HG03521 (cell line): ENCODE results near the gene PPP1R3G.
"Not testable (repeated sequence)": the region's sequence is repeated elsewhere in the genome, so short reads cannot be mapped to it uniquely, and the experiment has no call there.

ENCODE experiments used
- ATAC-seq: cut with Tn5 transposase; IDR thresholded peaks from one replicate; pipeline ENCODE4 v1.9.1; 2021; ENCODE audit warnings: mild to moderate bottlenecking, moderate library complexity; ENCODE audit not compliant: unreplicated experiment

The PPP1R3G gene

DNA sequence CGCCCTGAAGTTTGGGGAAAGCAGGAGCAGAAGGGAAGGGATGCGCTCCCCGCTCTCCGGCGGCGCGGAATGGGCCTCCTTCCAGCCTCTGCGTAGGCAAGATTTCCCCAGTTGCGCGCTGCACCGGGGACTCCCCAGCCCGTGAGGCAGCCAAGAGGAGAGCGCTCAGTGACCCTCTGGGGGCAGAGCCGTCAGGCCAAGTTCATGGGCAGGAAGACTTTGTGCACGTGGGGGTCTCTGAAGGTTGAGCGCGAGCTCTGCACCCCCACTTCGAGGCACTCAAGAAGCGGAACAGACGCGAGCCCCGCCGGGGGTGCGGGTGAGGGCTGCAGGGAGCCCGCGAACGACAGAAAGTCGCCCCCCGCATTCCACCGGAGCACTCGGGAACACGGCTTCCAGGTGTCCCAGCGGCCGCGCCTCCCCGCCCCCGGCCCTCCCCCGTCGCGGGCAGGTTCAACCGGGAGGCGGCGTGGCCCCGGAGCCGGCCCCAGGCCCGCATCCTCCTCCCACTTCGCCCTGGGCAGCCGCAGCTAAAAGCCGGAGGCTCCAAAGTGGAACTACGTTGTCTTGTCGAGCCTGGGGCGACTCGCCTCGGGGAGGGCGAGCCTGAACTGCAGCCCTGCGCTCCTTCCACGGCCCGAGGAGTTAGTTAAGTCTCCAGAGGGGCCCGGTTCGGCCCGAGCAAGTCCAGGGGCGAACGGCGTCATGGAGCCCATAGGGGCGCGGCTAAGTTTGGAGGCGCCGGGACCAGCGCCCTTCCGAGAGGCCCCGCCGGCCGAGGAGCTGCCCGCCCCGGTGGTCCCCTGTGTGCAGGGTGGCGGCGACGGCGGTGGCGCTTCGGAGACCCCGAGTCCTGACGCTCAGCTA lies at the start of gene PPP1R3G:
Gene PPP1R3G (plus strand): TSS at position 561 of the 867 bp plus-strand sequence. CDS start 145 bp downstream, at position 706.
- no peak for ATAC-seq

- ATAC-seq, result no peak
These were observed 48.9 kb upstream of the PPP1R3G start for GRCh38 chr6:5036269-5036668.

DNA sequence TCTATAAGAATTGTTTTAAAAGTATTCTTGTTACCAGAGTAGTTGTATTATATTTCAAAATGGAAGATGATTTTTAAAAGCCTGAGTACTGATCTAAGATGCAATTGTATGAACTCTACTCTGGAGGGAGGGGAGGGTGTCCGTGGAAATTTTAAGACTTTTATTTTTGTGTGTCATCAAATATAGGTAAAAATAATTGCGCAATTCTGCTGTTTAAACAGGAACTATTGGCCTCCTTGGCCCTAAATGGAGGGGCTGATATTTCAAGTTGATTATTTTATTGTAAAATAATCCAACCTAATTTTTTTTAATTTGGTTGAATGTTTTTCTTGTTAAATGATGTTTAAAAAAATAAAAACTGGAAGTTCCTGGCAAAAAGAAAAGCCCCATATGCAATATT lies 43.2 kb upstream of the PPP1R3G start:
- ATAC-seq, result no peak

GRCh38 chr6:5042436-5042835 lies 42.7 kb upstream of the PPP1R3G start:
- ATAC-seq, result no peak

DNA sequence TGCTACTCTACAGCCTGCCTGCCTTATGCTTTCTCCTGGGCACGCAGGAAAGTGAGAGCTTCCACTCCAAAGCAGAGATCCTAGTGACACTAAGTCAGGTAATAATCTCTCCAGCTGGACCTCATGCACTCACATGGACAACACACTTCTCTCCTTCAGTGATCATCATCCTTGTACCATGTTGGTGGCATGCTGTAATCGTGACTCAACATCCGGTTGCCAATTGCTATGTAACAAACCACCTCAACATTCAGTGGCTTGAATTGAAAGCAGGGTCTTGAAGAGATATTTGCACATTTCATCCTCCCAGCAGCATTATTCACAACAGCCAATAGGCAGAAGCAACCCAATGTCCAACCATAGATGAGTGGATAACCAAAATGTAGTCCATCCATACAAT lies 40.3 kb upstream of the PPP1R3G start:
- no peak for ATAC-seq

- no peak for ATAC-seq
These were observed 39.7 kb upstream of the PPP1R3G start for GRCh38 chr6:5045416-5045815.

DNA sequence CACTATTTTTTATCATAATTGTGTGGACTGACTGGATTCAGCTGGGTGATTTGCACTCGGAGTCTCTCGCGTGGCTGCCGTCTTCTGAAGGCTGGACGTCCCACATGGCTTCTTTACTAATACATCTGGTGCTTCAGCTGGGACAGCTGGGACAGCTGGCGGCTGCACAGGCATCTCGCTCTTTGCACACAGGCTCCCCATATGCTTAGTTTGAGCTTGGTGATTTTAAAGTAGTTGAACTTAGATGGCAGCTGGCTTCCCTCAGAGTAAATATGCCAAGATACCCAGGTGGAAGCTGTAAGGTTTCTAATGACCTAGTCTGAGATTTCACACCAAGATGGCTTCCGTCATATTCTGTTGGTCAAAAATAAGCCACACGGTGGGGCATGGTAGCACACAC lies 38.7 kb upstream of the PPP1R3G start:
- no peak for ATAC-seq

GRCh38 chr6:5050009-5050408 lies 35.1 kb upstream of the PPP1R3G start:
- no peak for ATAC-seq

GRCh38 chr6:5051394-5051793 lies 33.7 kb upstream of the PPP1R3G start:
- ATAC-seq, result no peak

- no peak for ATAC-seq
These were observed 32.1 kb upstream of the PPP1R3G start for GRCh38 chr6:5053038-5053437.

- ATAC-seq, result no peak
These were observed 31.3 kb upstream of the PPP1R3G start for GRCh38 chr6:5053864-5054244.

DNA sequence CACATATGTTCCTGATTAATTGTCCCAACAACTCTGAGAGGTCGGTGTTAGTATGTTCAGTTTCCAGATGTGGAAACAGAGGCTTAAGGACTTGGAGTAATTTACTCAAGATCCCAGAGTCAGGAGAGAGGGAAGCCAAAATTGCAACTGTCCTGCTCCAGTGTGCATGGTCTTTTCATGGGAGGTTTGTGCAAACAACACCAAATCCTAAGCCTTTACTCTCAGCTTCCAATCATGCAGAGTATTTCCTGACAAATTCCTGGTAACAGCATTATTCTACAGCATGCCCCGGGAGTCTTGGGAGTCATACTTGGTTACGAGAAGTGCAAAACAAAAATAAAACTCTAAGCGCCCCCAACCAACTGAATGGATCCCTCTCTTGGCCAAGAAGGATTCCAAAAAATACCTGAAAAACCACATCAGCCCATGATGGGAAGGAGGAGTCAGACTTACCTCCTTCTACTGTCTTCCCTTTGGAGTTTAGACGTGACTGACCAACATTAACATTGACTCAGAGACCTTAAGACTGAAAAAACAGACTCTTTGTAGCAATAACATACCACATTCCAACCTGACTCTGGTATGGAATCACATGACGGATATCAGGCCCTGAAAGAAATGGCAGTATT lies 30.8 kb upstream of the PPP1R3G start:
- no peak for ATAC-seq

DNA sequence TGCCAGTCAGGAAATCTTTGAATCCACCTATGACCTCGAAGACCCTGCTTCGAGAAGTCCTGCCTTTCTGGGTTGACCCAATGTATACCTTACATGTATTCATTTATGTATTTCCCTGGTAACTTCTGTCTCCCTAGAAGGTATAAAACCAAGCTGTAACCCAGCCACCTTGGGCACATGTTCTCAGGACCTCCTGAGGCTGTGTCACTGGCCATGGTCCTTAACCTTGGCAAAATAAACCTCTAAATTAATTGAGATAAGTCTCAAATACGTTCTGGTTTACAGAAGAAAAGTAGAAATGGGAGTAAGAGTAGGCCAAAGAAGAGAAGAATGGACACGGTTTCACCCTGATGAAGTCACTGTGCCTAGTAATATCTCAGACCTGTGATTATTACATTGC lies 30.0 kb upstream of the PPP1R3G start:
- ATAC-seq, result no peak

- no peak for ATAC-seq
These were observed 26.9 kb upstream of the PPP1R3G start for GRCh38 chr6:5058254-5058653.

- no peak for ATAC-seq
These were observed 25.9 kb upstream of the PPP1R3G start for GRCh38 chr6:5059036-5059896.

GRCh38 chr6:5060439-5060838 lies 24.7 kb upstream of the PPP1R3G start:
- not testable (repeated sequence) for ATAC-seq

DNA sequence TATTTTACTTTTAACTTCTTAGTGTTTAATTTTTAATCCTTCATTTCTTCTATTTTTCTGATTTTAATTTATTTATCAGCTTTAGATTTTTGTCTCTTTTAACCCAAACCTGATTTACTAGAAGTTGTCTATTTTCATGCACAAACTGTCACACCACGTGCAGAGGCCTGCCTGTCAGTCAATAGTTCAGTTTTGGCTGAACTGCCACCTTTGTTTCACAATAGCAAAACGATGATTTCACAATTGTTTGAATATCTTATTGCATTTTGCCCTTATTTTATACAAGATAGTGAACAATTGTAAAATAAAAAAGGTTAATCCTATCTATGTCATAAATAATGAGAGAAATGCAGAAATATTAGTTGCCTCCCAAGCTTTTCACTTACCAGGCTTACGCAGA lies 24.0 kb upstream of the PPP1R3G start:
- ATAC-seq, result no peak

GRCh38 chr6:5063617-5064016 lies 21.5 kb upstream of the PPP1R3G start:
- ATAC-seq, result no peak

GRCh38 chr6:5066456-5067093 lies 18.6 kb upstream of the PPP1R3G start:
- ATAC-seq, result no peak

GRCh38 chr6:5067305-5067704 lies 17.8 kb upstream of the PPP1R3G start:
- ATAC-seq, result no peak

- ATAC-seq, result no peak
These were observed 16.9 kb upstream of the PPP1R3G start for GRCh38 chr6:5068153-5068751.
